SH-SY5Y (cell line): ENCODE data around the gene SLC45A3.

ENCODE experiments used
- GATA2 ChIP-seq: IDR thresholded peaks from 2 replicates; pipeline ENCODE4 v1.6.1; 2011; ENCODE audit warnings: mild to moderate bottlenecking, low read depth, low read length
- GATA3 ChIP-seq: IDR thresholded peaks from 2 replicates; pipeline ENCODE4 v1.6.1; 2011; ENCODE audit warnings: low read depth, mild to moderate bottlenecking, low read length, moderate library complexity

GRCh38 chr1:205710201-205711062 is 30.1 kb upstream of the SLC45A3 start:
- TF ChIP-seq GATA3 (no peak), GATA2 (no peak)
